Neutrophil (primary cell): Measurements from ENCODE around the gene TBX4.

Experiments used
- H3K27ac ChIP-seq: fragments of 200-600 bp; sonication (generic); 2 replicates; pipeline ENCODE4 v1.5.1; 2016; ENCODE audit warnings: mild to moderate bottlenecking, moderate library complexity
- H3K27me3 ChIP-seq: fragments of 200-600 bp; sonication (generic); 2 replicates; pipeline ENCODE4 v1.6.0; 2016; ENCODE audit warnings: mild to moderate bottlenecking
- H3K36me3 ChIP-seq: fragments of 200-600 bp; sonication (generic); 2 replicates; pipeline ENCODE4 v1.5.1; 2017
- H3K4me1 ChIP-seq, 2 experiments: fragments of 200-600 bp in 1 of 2; sonication (generic) in 1 of 2; 1 replicate in 1 of 2; 2 replicates in 1 of 2; pipeline versions ENCODE4 v1.5.1 to v1.6.1; 2013 to 2016; ENCODE audit warnings: low read depth in 1 of 2, low read length in 1 of 2, mild to moderate bottlenecking in 1 of 2, moderate library complexity in 1 of 2; ENCODE audit not compliant: control insufficient read depth in 1 of 2, insufficient read depth in 1 of 2
- H3K4me3 ChIP-seq, 2 experiments: fragments of 200-600 bp in 1 of 2; sonication (generic) in 1 of 2; 1 replicate in 1 of 2; 2 replicates in 1 of 2; pipeline ENCODE4 v1.5.1; 2013 to 2016; ENCODE audit warnings: low read depth in 1 of 2, low read length in 1 of 2, mild to moderate bottlenecking in 1 of 2, moderate library complexity in 1 of 2
- H3K9me3 ChIP-seq: fragments of 200-600 bp; sonication (generic); 2 replicates; pipeline ENCODE4 v1.5.1; 2016
- CTCF ChIP-seq: fragments of 200-600 bp; sonication (generic); IDR thresholded peaks from 2 replicates; pipeline ENCODE4 v1.5.1; 2016; ENCODE audit warnings: antibody characterized with exemption

TBX4 gene

GRCh38 chr17:61528171-61528570, 75.9 kb downstream of the TBX4 start:
- Histone ChIP-seq H3K4me1 (no peaks in the 10 kb centered on the region), H3K4me3 (no peak overlapping the region), H3K27ac (no peak overlapping the region), H3K9me3 (no peaks in the 10 kb centered on the region), H3K36me3 (no peaks in the 10 kb centered on the region), H3K27me3 (peaks cover 53% of the 10 kb centered on the region)
- no peak for TF ChIP-seq CTCF

GRCh38 chr17:61531223-61531622, 79.0 kb downstream of the TBX4 start:
- no peaks in the 10 kb centered on the region for H3K36me3 ChIP-seq
- no peak overlapping the region for H3K27ac ChIP-seq
- TF ChIP-seq CTCF: no peak

GRCh38 chr17:61532826-61533225, 80.6 kb downstream of the TBX4 start:
- H3K36me3 ChIP-seq: no peaks in the 10 kb centered on the region
- no peak overlapping the region for H3K27ac ChIP-seq
- H3K9me3 ChIP-seq: no peaks in the 10 kb centered on the region
- no peak overlapping the region for H3K4me3 ChIP-seq
- no peak for TF ChIP-seq CTCF
- H3K27me3 ChIP-seq: peaks cover 9% of the 10 kb centered on the region
- no peaks in the 10 kb centered on the region for H3K4me1 ChIP-seq

More at GRCh38 chr17:61531223-61531622, 79.0 kb downstream of the TBX4 start:
- H3K4me1 ChIP-seq: no peaks in the 10 kb centered on the region
- H3K9me3 ChIP-seq: no peaks in the 10 kb centered on the region
- no peak overlapping the region for H3K4me3 ChIP-seq
- H3K27me3 ChIP-seq: peaks cover 23% of the 10 kb centered on the region

GRCh38 chr17:61533797-61534196, 81.6 kb downstream of the TBX4 start:
- no peaks in the 10 kb centered on the region for H3K9me3 ChIP-seq
- no peak overlapping the region for H3K4me3 ChIP-seq
- H3K36me3 ChIP-seq: no peaks in the 10 kb centered on the region
- peaks cover 8% of the 10 kb centered on the region for H3K27me3 ChIP-seq
- H3K4me1 ChIP-seq: no peaks in the 10 kb centered on the region
- H3K27ac ChIP-seq: no peak overlapping the region
- no peak for TF ChIP-seq CTCF

- Histone ChIP-seq H3K9me3 (no peaks in the 10 kb centered on the region), H3K4me1 (no peaks in the 10 kb centered on the region), H3K27me3 (peaks cover 2% of the 10 kb centered on the region), H3K4me3 (no peak overlapping the region), H3K36me3 (no peaks in the 10 kb centered on the region), H3K27ac (no peak overlapping the region)
- no peak for TF ChIP-seq CTCF
Measured at GRCh38 chr17:61534414-61534813, 82.2 kb downstream of the TBX4 start.
